H9 (cell line): ENCODE results near the gene GPR151. TPM values are rescaled to one million over a fixed set of nuclear protein-coding genes. Genes with fewer than 3 reads are reported as not detected.

Experiments used
- DNase-seq: peaks from one replicate; pipeline ENCODE4 v3.0.0-alpha.2; 2017
- H2AFZ ChIP-seq: one replicate; pipeline ENCODE4 v1.6.1; 2013; ENCODE audit warnings: mild to moderate bottlenecking, low read length, control low read depth, moderate library complexity
- H2AK5ac ChIP-seq: 2 replicates; pipeline ENCODE4 v1.6.1; 2013; ENCODE audit warnings: low read length, control low read depth, mixed read lengths; ENCODE audit not compliant: insufficient read length
- H2BK120ac ChIP-seq: one replicate; pipeline ENCODE4 v1.6.1; 2013; ENCODE audit warnings: low read depth, mild to moderate bottlenecking, low read length, control low read depth, inconsistent platforms; ENCODE audit not compliant: poor library complexity, severe bottlenecking
- H2BK12ac ChIP-seq: 2 replicates; pipeline ENCODE4 v1.6.1; 2013; ENCODE audit warnings: low read length, control low read depth, mixed read lengths, low read depth; ENCODE audit not compliant: insufficient read length
- H2BK15ac ChIP-seq: 2 replicates; pipeline ENCODE4 v1.6.1; 2013; ENCODE audit warnings: low read depth, low read length, control low read depth
- H2BK20ac ChIP-seq: one replicate; pipeline ENCODE4 v1.6.1; 2013; ENCODE audit warnings: low read depth, mild to moderate bottlenecking, low read length, control low read depth, inconsistent platforms; ENCODE audit not compliant: poor library complexity, severe bottlenecking
- H2BK5ac ChIP-seq: 2 replicates; pipeline ENCODE4 v1.6.1; 2013; ENCODE audit warnings: low read length, control low read depth, mixed read lengths; ENCODE audit not compliant: insufficient read length
- H3K14ac ChIP-seq: 2 replicates; pipeline ENCODE4 v1.6.1; 2013; ENCODE audit warnings: low read length, control low read depth; ENCODE audit not compliant: insufficient read depth
- H3K18ac ChIP-seq: 2 replicates; pipeline ENCODE4 v1.6.1; 2013; ENCODE audit warnings: low read depth, mild to moderate bottlenecking, mixed read lengths, low read length, control low read depth; ENCODE audit not compliant: insufficient read length
- H3K23ac ChIP-seq: 2 replicates; pipeline ENCODE4 v1.6.1; 2013; ENCODE audit warnings: low read length, control low read depth, mixed read lengths, low read depth; ENCODE audit not compliant: insufficient read length
- H3K23me2 ChIP-seq: 2 replicates; pipeline ENCODE4 v1.6.1; 2013; ENCODE audit warnings: low read depth, mild to moderate bottlenecking, mixed read lengths, low read length, control low read depth; ENCODE audit not compliant: insufficient read length, poor library complexity, severe bottlenecking
- H3K27ac ChIP-seq: 2 replicates; pipeline ENCODE4 v1.5.1; 2013; ENCODE audit warnings: low read length, control low read depth, mixed read lengths, low read depth; ENCODE audit not compliant: insufficient read length
- H3K27me3 ChIP-seq: 2 replicates; pipeline ENCODE4 v1.6.1; 2013; ENCODE audit warnings: low read length, control low read depth, inconsistent platforms; ENCODE audit not compliant: insufficient read depth
- H3K4ac ChIP-seq: 2 replicates; pipeline ENCODE4 v1.6.1; 2013; ENCODE audit warnings: low read depth, mild to moderate bottlenecking, control low read depth, inconsistent platforms, low read length, moderate library complexity
- H3K4me1 ChIP-seq: 2 replicates; pipeline ENCODE4 v1.6.1; 2013; ENCODE audit warnings: low read length, control low read depth, inconsistent platforms; ENCODE audit not compliant: insufficient read depth
- H3K4me2 ChIP-seq: 2 replicates; pipeline ENCODE4 v1.6.1; 2013; ENCODE audit warnings: low read length, control low read depth, mixed read lengths; ENCODE audit not compliant: insufficient read length, insufficient read depth
- H3K56ac ChIP-seq: 2 replicates; pipeline ENCODE4 v1.6.1; 2013; ENCODE audit warnings: low read depth, mild to moderate bottlenecking, mixed read lengths, low read length, control low read depth; ENCODE audit not compliant: insufficient read length
- H3K79me1 ChIP-seq: 2 replicates; pipeline ENCODE4 v1.6.1; 2013; ENCODE audit warnings: low read depth, mild to moderate bottlenecking, moderate library complexity, low read length, control low read depth, inconsistent platforms; ENCODE audit not compliant: insufficient read depth, poor library complexity, severe bottlenecking
- H3K79me2 ChIP-seq: 2 replicates; pipeline ENCODE4 v1.6.1; 2013; ENCODE audit warnings: low read length, control low read depth, inconsistent platforms; ENCODE audit not compliant: insufficient read depth
- H3K9ac ChIP-seq: 2 replicates; pipeline ENCODE4 v1.6.1; 2013; ENCODE audit warnings: low read length, control low read depth, mixed read lengths; ENCODE audit not compliant: insufficient read length; ENCODE audit errors: extremely low read depth
- H3K9me3 ChIP-seq: one replicate; pipeline ENCODE4 v1.6.1; 2013; ENCODE audit warnings: low read depth, low read length, inconsistent platforms; ENCODE audit not compliant: control insufficient read depth
- H3T11ph ChIP-seq: one replicate; pipeline ENCODE4 v1.6.1; 2013; ENCODE audit warnings: mild to moderate bottlenecking, low read length, control low read depth, inconsistent platforms
- H4K20me1 ChIP-seq: one replicate; pipeline ENCODE4 v1.6.1; 2013; ENCODE audit not compliant: control insufficient read depth, insufficient read length, insufficient read depth
- H4K5ac ChIP-seq: 2 replicates; pipeline ENCODE4 v1.6.1; 2013; ENCODE audit warnings: low read depth, mild to moderate bottlenecking, mixed read lengths, low read length, control low read depth; ENCODE audit not compliant: insufficient read length
- H4K8ac ChIP-seq: replicated peaks from 2 replicates; pipeline ENCODE4 v1.6.1; 2013; ENCODE audit warnings: low read length, control low read depth, mixed read lengths, low read depth; ENCODE audit not compliant: insufficient read length
- H4K91ac ChIP-seq: 2 replicates; pipeline ENCODE4 v1.6.1; 2013; ENCODE audit warnings: low read depth, mild to moderate bottlenecking, moderate library complexity, mixed read lengths, low read length, control low read depth; ENCODE audit not compliant: insufficient read length
- H3K27ac Mint-ChIP-seq, 3 experiments: 2 replicates in 2 of 3; 3 replicates in 1 of 3; pipeline ENCODE4 v1.8.0; 2020 to 2021; ENCODE audit warnings: mixed read lengths in 3 of 3, mild to moderate bottlenecking in 1 of 3, moderate library complexity in 1 of 3
- H3K27me3 Mint-ChIP-seq: 2 replicates; pipeline ENCODE4 v1.8.0; 2021; ENCODE audit warnings: low read depth, mild to moderate bottlenecking, moderate library complexity, mixed read lengths
- H3K36me3 Mint-ChIP-seq, 3 experiments: 2 replicates in 2 of 3; 3 replicates in 1 of 3; pipeline ENCODE4 v1.8.0; 2020 to 2021; ENCODE audit warnings: low read depth in 3 of 3, mixed read lengths in 3 of 3; ENCODE audit not compliant: insufficient read depth in 1 of 3
- H3K4me1 Mint-ChIP-seq, 2 experiments: 2 replicates each; pipeline ENCODE4 v1.8.0; 2020; ENCODE audit warnings: mixed read lengths in 2 of 2
- H3K4me3 Mint-ChIP-seq, 2 experiments: 2 replicates in 1 of 2; 3 replicates in 1 of 2; pipeline ENCODE4 v1.8.0; 2020 to 2021; ENCODE audit warnings: mild to moderate bottlenecking in 2 of 2, mixed read lengths in 2 of 2, moderate library complexity in 1 of 2
- H3K9me3 Mint-ChIP-seq, 2 experiments: 2 replicates in 1 of 2; 3 replicates in 1 of 2; pipeline ENCODE4 v1.8.0; 2020; ENCODE audit warnings: mild to moderate bottlenecking in 2 of 2, mixed read lengths in 2 of 2, moderate library complexity in 1 of 2
- CTCF ChIP-seq: fragments of 200-600 bp; sonication (generic); conservative IDR thresholded peaks from 3 replicates; pipeline ENCODE4 v1.8.0; 2021; ENCODE audit warnings: antibody characterized with exemption, mild to moderate bottlenecking
- WGBS: extraction: QIAGEN DNeasy Blood & Tissue Kit; methylation state at CpG from one replicate; pipeline ENCODE4 v1.1.7; 2013; ENCODE audit warnings: missing lambda C conversion rate, low lambda C conversion rate, mixed read lengths; ENCODE audit not compliant: insufficient read length; ENCODE audit errors: extremely low coverage; 5-methylcytosine and 5-hydroxymethylcytosine counted together
- total RNA-seq: library from RNA; stranded (reverse); gene quantifications from 2 replicates; pipeline ENCODE4 v1.2.1, GENCODE V29; 2021

GPR151 gene
- total RNA-seq, 1 experiment from 2014 or later = not detected

- Histone ChIP-seq H3K4me1 (no peaks in the 10 kb centered on the region; the same call in 1 of the 2 replicates), H3K23me2 (no peaks in the 10 kb centered on the region), H2BK12ac (no peak overlapping the region), H3K27me3 (no peaks in the 10 kb centered on the region), H2AK5ac (no peak overlapping the region), H3K14ac (no peak overlapping the region), H3T11ph (no peak overlapping the region), H3K23ac (no peak overlapping the region), H3K4ac (no peak overlapping the region), H3K18ac (no peak overlapping the region), H4K20me1 (no peaks in the 10 kb centered on the region), H2BK120ac (no peak overlapping the region), H4K5ac (no peak overlapping the region), H3K4me2 (no peak overlapping the region), H3K79me1 (no peaks in the 10 kb centered on the region), H2BK20ac (no peak overlapping the region), H2BK5ac (no peak overlapping the region), H3K9me3 (no peaks in the 10 kb centered on the region), H4K8ac (no peak overlapping the region), H4K91ac (no peak overlapping the region), H3K27ac (no peak overlapping the region), H2BK15ac (no peak overlapping the region), H3K79me2 (no peaks in the 10 kb centered on the region), H3K56ac (no peak overlapping the region), H2AFZ (no peak overlapping the region), H3K9ac (no peak overlapping the region)
- DNase-seq = no peak
- TF ChIP-seq CTCF = no peak
- Mint-ChIP-seq H3K4me1 (peaks cover 8 to 12% of the 10 kb centered on the region in 2 experiments), H3K27ac (no peak overlapping the region), H3K36me3 (peaks cover 12 to 24% (median 19%) of the 10 kb centered on the region in 3 experiments; a peak in 6 of 7 replicates), H3K4me3 (no peak overlapping the region), H3K27me3 (no peaks in the 10 kb centered on the region), H3K9me3 (no peaks in the 10 kb centered on the region)
- no CpG with 5 or more reads among the region's 1 CpG for WGBS
Measured at GRCh38 chr5:146514575-146514974, 1.4 kb downstream of the GPR151 start.
